HG03469 (cell line): ENCODE data around the gene ARL9.

Experiments
- ATAC-seq: cut with Tn5 transposase; IDR thresholded peaks from one replicate; pipeline ENCODE4 v1.9.1; 2021; ENCODE audit warnings: mild to moderate bottlenecking, moderate library complexity, moderate number of reproducible peaks; ENCODE audit not compliant: unreplicated experiment

Gene ARL9

DNA sequence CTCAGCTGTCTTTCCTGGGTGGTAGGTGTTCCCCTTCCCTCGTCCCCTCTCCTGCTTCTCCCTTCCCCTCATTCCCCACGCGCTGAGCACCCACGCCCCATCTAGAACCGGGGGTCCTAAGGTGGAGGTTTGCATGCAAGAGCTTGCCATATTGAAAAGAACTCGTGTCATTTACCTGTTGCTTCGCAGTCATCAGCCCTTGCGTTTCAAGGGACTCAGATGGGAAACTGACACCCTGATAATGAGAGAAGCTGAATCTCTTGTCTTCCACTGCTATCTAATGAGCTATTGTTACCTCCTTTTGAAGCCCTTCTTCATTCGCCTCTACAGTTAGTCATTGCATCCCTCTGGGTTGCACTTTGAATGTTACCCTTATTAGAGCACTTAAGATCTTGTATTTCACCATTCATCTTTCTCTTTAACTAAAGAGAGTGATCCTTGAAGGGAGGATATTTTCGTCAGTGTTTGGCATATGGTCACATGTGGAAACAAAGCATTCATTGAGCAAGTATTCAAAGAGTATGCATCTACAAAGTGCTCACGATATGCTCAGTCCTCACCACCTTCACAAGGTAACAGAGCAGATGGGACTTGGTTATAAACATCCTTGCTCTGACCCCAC lies 25.7 kb downstream of the ARL9 start:
- no peak for ATAC-seq

DNA sequence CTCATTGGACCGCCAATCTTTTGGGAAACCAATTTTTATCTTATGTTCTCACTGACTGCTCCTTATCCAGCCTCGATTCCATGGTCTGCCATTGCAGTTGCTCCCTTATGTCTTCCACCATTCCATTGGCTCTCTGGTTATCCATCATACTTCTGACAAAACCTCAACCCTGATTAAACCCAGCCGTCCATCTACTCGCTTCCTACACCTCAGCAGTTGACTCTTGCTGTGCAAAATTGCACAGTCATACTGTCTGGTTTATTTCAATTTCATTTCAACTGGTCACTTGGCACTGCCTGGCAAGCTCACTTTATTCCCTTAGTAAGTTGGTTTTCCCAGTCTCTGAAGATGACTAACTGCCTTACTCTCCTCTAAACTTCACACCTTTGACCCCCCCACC lies 26.2 kb downstream of the ARL9 start:
- no peak for ATAC-seq

DNA sequence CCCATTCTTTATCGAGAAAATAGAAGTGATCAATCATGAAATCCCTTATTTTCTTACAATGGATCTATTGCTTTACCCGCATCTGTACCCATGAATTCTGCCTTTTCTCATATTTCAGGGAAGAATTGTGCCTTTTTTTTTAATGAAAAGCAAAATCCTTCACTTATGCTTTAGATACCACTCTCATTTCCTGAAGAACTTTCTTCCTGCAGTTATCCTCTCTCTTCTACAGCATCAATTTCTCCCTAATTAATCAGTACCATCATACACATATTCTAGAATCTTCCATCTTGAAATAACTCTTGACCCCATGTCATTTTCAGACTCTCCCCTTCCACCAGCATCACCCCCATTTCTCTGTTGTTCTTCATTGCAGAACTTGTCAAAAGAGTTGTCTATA lies 26.6 kb downstream of the ARL9 start:
- no peak for ATAC-seq

DNA sequence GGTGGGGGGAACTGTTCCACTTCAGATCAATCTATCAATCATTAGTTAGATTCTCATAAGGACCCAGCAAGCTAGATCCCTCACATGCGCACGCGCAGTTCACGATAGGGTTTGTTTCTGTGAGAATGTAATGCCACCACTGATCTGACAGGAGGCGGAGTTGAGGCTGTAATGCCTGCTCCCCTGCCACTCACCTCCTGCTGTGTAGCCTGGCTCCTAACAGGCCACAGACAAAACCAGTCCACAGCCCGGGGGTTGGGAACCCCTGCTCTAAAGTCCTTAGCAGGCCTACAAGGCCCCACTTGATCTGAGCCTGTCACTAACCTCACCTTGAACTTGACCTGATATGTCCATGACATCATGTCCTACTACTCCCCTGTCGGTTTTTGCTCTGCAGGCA lies 30.3 kb downstream of the ARL9 start:
- no peak for ATAC-seq

DNA sequence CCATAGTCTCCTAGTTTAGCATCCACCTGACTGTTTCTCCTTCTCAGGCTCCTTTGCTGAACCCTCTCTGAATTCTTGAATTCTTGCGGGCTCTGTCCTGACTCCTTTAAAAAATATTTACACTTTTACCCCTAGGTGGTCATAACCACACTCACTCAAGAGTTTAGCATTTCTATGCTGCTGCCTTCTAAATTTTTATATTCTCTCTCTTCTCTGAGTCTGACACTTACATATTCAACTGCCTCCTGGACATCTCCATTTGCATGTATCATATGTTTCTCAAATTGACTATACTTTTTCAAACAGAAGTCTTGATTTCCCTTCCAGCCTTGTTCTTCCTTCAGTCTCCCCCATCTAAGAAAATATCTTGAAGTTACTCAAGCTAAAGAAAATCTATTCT lies 31.6 kb downstream of the ARL9 start:
- ATAC-seq = no peak

DNA sequence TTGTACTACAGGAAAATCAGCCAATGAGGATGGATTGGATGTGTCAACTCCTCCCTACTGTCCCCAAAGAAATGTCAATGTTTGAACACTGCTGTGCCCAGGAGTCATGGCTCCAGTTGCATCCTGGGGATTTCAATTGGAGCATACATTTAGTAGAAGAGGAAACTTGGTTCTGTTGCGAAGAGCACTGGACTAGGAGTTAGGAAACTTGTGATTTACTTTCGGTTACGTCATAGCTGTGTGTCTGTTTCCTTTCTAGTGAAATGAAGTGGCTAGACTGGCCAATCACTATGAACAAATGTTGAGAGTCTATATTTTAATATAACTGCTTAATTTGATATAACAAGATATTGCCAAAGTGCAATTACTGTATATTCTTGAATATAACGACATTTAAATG lies 35.2 kb downstream of the ARL9 start:
- ATAC-seq = no peak

DNA sequence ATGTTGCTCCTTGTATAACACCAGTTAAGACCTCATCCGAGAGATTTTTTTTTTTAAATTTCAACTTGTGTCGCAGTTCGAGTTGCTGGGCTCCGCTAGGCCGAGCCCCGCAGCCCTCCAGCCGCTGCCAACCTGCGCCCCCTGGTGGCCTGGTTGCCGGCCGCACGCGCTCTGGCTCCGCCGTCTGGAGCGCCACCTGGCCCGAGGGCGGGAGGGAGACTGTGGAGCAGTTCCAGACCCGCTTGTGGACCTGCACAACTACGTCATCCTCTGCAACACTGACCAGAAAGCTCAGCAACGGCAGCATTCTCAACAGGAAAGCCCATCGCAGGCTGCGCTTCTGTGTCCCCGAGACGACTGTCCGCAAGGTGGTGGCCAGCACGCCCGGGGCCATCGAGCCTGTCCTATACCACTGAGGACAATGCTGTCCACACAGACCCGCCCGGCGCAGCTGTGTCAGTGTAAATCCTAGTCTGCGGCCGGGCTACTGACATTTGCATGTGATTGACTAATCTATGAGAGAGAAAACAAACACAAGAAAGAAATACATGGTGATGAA lies 39.1 kb downstream of the ARL9 start:
- peak; percentile 91 for ATAC-seq

DNA sequence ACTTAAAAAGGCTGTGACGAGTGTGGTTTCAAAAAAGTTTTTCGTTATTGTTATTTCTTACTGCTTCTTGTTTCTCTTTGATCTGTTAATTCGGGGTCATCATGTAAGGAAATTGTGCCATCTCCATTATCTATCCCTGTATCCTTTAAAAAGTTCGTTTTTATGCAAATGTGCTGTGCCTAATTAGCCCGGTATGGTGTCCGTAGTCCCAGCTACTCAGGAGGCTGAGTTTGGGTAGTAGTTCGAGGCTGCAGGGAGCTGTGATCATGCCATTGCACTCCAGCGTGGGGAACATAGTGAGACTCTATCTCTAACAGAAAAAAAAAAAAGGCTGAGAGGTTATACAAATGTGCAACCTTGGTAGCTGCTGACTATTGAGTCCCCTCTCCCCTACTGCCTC lies 45.1 kb downstream of the ARL9 start:
- no peak for ATAC-seq

DNA sequence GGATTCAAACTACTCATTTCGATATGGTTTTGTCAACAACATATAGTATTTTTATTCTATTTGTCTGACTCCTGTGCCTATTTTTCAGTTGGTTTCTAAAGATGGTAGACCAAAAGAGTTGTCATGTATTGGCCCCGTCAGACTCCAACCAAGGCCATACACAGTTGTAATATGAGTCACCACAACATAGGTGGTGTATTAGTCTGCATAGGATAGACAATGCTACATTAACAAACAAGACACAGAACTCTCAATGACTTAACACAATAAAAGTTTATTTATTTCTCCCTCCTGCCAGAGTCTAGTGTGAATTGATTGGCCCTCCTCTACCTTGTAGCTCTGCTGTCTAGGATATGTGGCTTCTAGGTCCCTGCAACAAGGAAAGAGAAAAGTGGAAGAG lies 45.9 kb downstream of the ARL9 start:
- no peak for ATAC-seq

DNA sequence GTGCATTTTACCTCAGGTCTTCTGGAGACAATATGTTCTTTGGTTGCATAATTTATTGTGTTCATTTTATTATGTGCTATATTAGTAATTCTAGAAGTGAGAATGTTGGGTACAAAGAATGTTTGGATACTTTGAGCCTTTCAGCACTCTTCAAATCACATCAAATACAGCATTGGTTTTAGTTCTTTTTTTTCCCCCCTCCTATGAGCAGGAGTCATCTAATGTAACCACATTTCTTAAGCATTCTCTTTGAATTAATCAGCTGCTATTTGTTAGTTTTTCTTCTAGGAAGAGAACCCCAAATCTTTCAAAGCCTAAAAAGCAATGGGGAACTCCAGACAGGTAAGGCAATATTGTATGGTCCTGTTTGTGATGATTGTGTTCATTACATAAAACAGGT lies 46.7 kb downstream of the ARL9 start:
- no peak for ATAC-seq

DNA sequence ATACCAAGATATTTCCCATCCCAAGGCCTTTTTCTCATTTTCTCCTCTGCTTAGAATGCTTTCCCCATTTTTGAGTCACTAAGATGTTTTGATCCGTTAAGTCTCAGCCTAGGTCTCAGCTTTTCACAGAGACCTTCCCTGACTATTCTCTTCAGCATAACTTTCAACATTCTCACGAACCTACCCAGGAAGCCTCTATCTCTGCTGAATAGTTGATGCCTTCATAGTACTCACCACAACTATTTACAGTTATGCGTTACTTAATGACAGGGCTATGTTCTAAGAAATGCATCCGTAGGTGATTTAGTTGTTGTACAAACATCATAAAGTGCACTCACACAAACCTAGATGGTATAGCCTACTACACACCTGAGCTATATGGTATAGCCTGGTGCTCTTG lies 64.5 kb downstream of the ARL9 start:
- ATAC-seq = no peak
